WTC11 (cell line): ENCODE measurements around the gene CAMK2G. TPM values are rescaled to one million over a fixed set of nuclear protein-coding genes. Genes with fewer than 3 reads are reported as not detected.
A peak's percentile ranks its signal among the peaks of the same experiment; 100 is the strongest.

Source experiments
- ATAC-seq: fragments of 200-7000 bp; cut with Tn5 transposase; 2 replicates; pipeline ENCODE4 v1.10.0; 2021; ENCODE audit warnings: mild to moderate bottlenecking, moderate library complexity
- CTCF ChIA-PET: fragments of 300-600 bp; sonication (Branson Sonifier 250); formaldehyde crosslinking; loops from one replicate; lab custom pipeline; 2021; ENCODE audit warnings: antibody characterized with exemption; lab: Charles Lee
- POLR2A ChIA-PET: fragments of 350-600 bp; sonication (Branson Sonifier 250); formaldehyde crosslinking; loops from one replicate; lab custom pipeline; 2021; ENCODE audit warnings: antibody characterized with exemption; lab: Charles Lee
- DNase-seq: peaks from one replicate; pipeline ENCODE4 v3.0.0; 2021; ENCODE audit warnings: low spot score
- H3K27ac Mint-ChIP-seq: 2 replicates; pipeline ENCODE4 v1.8.0; 2021; ENCODE audit warnings: mixed read lengths
- H3K27me3 Mint-ChIP-seq: 2 replicates; pipeline ENCODE4 v1.8.0; 2021; ENCODE audit warnings: low read depth, mild to moderate bottlenecking, moderate library complexity, mixed read lengths
- H3K36me3 Mint-ChIP-seq: 2 replicates; pipeline ENCODE4 v1.8.0; 2021; ENCODE audit warnings: mixed read lengths
- H3K4me1 Mint-ChIP-seq: 2 replicates; pipeline ENCODE4 v1.8.0; 2022; ENCODE audit warnings: mixed read lengths
- H3K4me3 Mint-ChIP-seq: 2 replicates; pipeline ENCODE4 v1.8.0; 2021; ENCODE audit warnings: mild to moderate bottlenecking, moderate library complexity, mixed read lengths
- H3K9me3 Mint-ChIP-seq: 2 replicates; pipeline ENCODE4 v1.8.0; 2021; ENCODE audit warnings: mixed read lengths
- ESRRA ChIP-seq: sonication (generic); formaldehyde crosslinking; IDR thresholded peaks from 2 replicates; pipeline ENCODE4 v1.8.1; 2022; ENCODE audit warnings: mild to moderate bottlenecking, missing genetic modification reagents, borderline replicate concordance
- SOX15 ChIP-seq: fragments of 250-450 bp; sonication (Bioruptor Pico); IDR thresholded peaks from 2 replicates; pipeline ENCODE4 v1.9.0; 2021; ENCODE audit warnings: mild to moderate bottlenecking
- TEAD4 ChIP-seq: sonication (generic); formaldehyde crosslinking; IDR thresholded peaks from 2 replicates; pipeline ENCODE4 v1.8.0; 2022; ENCODE audit warnings: mild to moderate bottlenecking, missing genetic modification reagents
- total RNA-seq: library from RNA; stranded (reverse); gene quantifications from 3 replicates; pipeline ENCODE4 v1.2.3, GENCODE V29; 2021
- TF ChIP-seq, protein P1 (sequence below): sonication (generic); formaldehyde crosslinking; IDR thresholded peaks from 2 replicates; pipeline ENCODE4 v1.8.0; 2022; ENCODE audit warnings: mild to moderate bottlenecking, missing genetic modification reagents
- TF ChIP-seq, protein P2 (sequence below): sonication (generic); formaldehyde crosslinking; IDR thresholded peaks from 2 replicates; pipeline ENCODE4 v1.8.0; 2023; ENCODE audit warnings: missing genetic modification reagents
- TF ChIP-seq, protein P3 (sequence below): sonication (generic); formaldehyde crosslinking; IDR thresholded peaks from 2 replicates; pipeline ENCODE4 v1.8.0; 2022; ENCODE audit warnings: mild to moderate bottlenecking, missing genetic modification reagents
- TF ChIP-seq, protein P4 (sequence below): sonication (generic); formaldehyde crosslinking; IDR thresholded peaks from 2 replicates; pipeline ENCODE4 v1.8.1; 2022; ENCODE audit warnings: low read depth, mild to moderate bottlenecking, moderate library complexity, missing genetic modification reagents, borderline replicate concordance
- TF ChIP-seq, protein P5 (sequence below): sonication (generic); formaldehyde crosslinking; IDR thresholded peaks from 2 replicates; pipeline ENCODE4 v1.8.0; 2022; ENCODE audit warnings: mild to moderate bottlenecking, missing genetic modification reagents
- TF ChIP-seq, protein P6 (sequence below): sonication (generic); formaldehyde crosslinking; IDR thresholded peaks from 2 replicates; pipeline ENCODE4 v1.8.1; 2023; ENCODE audit warnings: mild to moderate bottlenecking, missing genetic modification reagents
- TF ChIP-seq, protein P7 (sequence below): sonication (generic); formaldehyde crosslinking; IDR thresholded peaks from 2 replicates; pipeline ENCODE4 v1.8.0; 2023; ENCODE audit warnings: mild to moderate bottlenecking, missing genetic modification reagents
- TF ChIP-seq, protein P8 (sequence below): sonication (generic); formaldehyde crosslinking; conservative IDR thresholded peaks from 2 replicates; pipeline ENCODE4 v1.8.1; 2023; ENCODE audit warnings: mild to moderate bottlenecking, low read depth, missing genetic modification reagents, moderate library complexity
- TF ChIP-seq, protein P9 (sequence below): sonication (generic); formaldehyde crosslinking; IDR thresholded peaks from 2 replicates; pipeline ENCODE4 v1.8.0; 2022; ENCODE audit warnings: mild to moderate bottlenecking, missing genetic modification reagents

The CAMK2G gene
- total RNA-seq, 1 experiment from 2014 or later, result 34.9 TPM

DNA sequence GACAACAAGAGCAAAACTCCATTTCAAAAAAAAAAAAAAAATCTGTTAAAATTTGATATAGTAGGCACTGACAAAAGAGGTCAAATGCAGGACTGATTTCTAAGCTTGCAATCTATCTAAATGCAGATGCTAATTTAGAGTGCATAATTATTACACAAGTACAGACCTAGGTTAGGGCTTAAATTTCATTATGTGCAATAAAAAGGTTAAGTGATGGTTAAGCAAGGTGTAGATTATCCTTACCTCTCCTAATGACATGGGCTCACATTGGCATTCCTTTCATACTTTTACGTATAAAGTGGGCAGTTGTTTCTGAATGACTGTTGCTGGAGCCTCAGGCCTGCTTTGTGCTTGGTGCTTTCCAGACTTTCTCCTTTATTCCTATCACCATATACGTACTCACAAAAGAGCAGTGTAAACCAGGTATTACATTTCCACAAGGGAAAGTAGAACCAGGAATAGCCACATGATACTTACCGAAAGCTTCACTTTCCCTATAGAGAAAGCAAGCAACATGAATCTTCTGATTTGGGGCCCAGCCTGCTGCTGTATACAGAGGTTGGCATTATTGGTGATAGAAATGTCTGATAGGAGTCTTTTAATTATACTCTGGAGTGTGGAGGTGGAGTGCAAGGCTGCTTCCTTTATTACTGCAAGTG, 94.7 kb downstream of the CAMK2G start:
- ATAC-seq, result no peak
- CTCF ChIA-PET, result no interaction called here
- H3K27me3 Mint-ChIP-seq, result no peaks in the 10 kb centered on the region

More for the DNA sequence above, 94.7 kb downstream of the CAMK2G start:
- H3K36me3 Mint-ChIP-seq, result peaks cover 21% of the 10 kb centered on the region
- peak overlapping the region; percentile 34; the same call in 1 of the 2 replicates for H3K27ac Mint-ChIP-seq
- H3K9me3 Mint-ChIP-seq, result no peaks in the 10 kb centered on the region
- TF ChIP-seq, protein P1, sequence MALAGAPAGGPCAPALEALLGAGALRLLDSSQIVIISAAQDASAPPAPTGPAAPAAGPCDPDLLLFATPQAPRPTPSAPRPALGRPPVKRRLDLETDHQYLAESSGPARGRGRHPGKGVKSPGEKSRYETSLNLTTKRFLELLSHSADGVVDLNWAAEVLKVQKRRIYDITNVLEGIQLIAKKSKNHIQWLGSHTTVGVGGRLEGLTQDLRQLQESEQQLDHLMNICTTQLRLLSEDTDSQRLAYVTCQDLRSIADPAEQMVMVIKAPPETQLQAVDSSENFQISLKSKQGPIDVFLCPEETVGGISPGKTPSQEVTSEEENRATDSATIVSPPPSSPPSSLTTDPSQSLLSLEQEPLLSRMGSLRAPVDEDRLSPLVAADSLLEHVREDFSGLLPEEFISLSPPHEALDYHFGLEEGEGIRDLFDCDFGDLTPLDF (CRISPR knock-in tag), result no peak
- TF ChIP-seq, protein P2, sequence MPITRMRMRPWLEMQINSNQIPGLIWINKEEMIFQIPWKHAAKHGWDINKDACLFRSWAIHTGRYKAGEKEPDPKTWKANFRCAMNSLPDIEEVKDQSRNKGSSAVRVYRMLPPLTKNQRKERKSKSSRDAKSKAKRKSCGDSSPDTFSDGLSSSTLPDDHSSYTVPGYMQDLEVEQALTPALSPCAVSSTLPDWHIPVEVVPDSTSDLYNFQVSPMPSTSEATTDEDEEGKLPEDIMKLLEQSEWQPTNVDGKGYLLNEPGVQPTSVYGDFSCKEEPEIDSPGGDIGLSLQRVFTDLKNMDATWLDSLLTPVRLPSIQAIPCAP, result no peak
- TF ChIP-seq, protein P3, sequence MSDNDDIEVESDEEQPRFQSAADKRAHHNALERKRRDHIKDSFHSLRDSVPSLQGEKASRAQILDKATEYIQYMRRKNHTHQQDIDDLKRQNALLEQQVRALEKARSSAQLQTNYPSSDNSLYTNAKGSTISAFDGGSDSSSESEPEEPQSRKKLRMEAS (CRISPR knock-in tag), result no peak
- TF ChIP-seq TEAD4 (CRISPR knock-in tag), result no peak
- TF ChIP-seq, protein P4, sequence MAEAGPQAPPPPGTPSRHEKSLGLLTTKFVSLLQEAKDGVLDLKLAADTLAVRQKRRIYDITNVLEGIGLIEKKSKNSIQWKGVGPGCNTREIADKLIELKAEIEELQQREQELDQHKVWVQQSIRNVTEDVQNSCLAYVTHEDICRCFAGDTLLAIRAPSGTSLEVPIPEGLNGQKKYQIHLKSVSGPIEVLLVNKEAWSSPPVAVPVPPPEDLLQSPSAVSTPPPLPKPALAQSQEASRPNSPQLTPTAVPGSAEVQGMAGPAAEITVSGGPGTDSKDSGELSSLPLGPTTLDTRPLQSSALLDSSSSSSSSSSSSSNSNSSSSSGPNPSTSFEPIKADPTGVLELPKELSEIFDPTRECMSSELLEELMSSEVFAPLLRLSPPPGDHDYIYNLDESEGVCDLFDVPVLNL, result no peak
- no peak for TF ChIP-seq SOX15 (CRISPR knock-in tag)
- TF ChIP-seq, protein P5, sequence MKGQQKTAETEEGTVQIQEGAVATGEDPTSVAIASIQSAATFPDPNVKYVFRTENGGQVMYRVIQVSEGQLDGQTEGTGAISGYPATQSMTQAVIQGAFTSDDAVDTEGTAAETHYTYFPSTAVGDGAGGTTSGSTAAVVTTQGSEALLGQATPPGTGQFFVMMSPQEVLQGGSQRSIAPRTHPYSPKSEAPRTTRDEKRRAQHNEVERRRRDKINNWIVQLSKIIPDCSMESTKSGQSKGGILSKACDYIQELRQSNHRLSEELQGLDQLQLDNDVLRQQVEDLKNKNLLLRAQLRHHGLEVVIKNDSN (CRISPR knock-in tag), result no peak
- TF ChIP-seq, protein P6, sequence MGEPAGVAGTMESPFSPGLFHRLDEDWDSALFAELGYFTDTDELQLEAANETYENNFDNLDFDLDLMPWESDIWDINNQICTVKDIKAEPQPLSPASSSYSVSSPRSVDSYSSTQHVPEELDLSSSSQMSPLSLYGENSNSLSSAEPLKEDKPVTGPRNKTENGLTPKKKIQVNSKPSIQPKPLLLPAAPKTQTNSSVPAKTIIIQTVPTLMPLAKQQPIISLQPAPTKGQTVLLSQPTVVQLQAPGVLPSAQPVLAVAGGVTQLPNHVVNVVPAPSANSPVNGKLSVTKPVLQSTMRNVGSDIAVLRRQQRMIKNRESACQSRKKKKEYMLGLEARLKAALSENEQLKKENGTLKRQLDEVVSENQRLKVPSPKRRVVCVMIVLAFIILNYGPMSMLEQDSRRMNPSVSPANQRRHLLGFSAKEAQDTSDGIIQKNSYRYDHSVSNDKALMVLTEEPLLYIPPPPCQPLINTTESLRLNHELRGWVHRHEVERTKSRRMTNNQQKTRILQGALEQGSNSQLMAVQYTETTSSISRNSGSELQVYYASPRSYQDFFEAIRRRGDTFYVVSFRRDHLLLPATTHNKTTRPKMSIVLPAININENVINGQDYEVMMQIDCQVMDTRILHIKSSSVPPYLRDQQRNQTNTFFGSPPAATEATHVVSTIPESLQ (CRISPR knock-in tag), result no peak
- TF ChIP-seq ESRRA (CRISPR knock-in tag), result no peak
- TF ChIP-seq, protein P7, sequence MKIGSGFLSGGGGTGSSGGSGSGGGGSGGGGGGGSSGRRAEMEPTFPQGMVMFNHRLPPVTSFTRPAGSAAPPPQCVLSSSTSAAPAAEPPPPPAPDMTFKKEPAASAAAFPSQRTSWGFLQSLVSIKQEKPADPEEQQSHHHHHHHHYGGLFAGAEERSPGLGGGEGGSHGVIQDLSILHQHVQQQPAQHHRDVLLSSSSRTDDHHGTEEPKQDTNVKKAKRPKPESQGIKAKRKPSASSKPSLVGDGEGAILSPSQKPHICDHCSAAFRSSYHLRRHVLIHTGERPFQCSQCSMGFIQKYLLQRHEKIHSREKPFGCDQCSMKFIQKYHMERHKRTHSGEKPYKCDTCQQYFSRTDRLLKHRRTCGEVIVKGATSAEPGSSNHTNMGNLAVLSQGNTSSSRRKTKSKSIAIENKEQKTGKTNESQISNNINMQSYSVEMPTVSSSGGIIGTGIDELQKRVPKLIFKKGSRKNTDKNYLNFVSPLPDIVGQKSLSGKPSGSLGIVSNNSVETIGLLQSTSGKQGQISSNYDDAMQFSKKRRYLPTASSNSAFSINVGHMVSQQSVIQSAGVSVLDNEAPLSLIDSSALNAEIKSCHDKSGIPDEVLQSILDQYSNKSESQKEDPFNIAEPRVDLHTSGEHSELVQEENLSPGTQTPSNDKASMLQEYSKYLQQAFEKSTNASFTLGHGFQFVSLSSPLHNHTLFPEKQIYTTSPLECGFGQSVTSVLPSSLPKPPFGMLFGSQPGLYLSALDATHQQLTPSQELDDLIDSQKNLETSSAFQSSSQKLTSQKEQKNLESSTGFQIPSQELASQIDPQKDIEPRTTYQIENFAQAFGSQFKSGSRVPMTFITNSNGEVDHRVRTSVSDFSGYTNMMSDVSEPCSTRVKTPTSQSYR (CRISPR knock-in tag), result no peak
- TF ChIP-seq, protein P8, sequence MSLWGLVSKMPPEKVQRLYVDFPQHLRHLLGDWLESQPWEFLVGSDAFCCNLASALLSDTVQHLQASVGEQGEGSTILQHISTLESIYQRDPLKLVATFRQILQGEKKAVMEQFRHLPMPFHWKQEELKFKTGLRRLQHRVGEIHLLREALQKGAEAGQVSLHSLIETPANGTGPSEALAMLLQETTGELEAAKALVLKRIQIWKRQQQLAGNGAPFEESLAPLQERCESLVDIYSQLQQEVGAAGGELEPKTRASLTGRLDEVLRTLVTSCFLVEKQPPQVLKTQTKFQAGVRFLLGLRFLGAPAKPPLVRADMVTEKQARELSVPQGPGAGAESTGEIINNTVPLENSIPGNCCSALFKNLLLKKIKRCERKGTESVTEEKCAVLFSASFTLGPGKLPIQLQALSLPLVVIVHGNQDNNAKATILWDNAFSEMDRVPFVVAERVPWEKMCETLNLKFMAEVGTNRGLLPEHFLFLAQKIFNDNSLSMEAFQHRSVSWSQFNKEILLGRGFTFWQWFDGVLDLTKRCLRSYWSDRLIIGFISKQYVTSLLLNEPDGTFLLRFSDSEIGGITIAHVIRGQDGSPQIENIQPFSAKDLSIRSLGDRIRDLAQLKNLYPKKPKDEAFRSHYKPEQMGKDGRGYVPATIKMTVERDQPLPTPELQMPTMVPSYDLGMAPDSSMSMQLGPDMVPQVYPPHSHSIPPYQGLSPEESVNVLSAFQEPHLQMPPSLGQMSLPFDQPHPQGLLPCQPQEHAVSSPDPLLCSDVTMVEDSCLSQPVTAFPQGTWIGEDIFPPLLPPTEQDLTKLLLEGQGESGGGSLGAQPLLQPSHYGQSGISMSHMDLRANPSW (CRISPR knock-in tag), result no peak
- TF ChIP-seq, protein P9, sequence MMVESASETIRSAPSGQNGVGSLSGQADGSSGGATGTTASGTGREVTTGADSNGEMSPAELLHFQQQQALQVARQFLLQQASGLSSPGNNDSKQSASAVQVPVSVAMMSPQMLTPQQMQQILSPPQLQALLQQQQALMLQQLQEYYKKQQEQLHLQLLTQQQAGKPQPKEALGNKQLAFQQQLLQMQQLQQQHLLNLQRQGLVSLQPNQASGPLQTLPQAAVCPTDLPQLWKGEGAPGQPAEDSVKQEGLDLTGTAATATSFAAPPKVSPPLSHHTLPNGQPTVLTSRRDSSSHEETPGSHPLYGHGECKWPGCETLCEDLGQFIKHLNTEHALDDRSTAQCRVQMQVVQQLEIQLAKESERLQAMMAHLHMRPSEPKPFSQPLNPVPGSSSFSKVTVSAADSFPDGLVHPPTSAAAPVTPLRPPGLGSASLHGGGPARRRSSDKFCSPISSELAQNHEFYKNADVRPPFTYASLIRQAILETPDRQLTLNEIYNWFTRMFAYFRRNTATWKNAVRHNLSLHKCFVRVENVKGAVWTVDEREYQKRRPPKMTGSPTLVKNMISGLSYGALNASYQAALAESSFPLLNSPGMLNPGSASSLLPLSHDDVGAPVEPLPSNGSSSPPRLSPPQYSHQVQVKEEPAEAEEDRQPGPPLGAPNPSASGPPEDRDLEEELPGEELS (CRISPR knock-in tag), result no peak
- no peak for DNase-seq
- peak overlapping the region; percentile 99 for H3K4me3 Mint-ChIP-seq
- POLR2A ChIA-PET, result interaction anchor here (0.7 kb wide), 1 partner anchor 33 kb away, joined by 3 read pairs; no protein-coding TSS in a partner anchor
- peaks cover 32% of the 10 kb centered on the region for H3K4me1 Mint-ChIP-seq
